Measurements from ENCODE around the gene CGB3.

Gene CGB3

DNA sequence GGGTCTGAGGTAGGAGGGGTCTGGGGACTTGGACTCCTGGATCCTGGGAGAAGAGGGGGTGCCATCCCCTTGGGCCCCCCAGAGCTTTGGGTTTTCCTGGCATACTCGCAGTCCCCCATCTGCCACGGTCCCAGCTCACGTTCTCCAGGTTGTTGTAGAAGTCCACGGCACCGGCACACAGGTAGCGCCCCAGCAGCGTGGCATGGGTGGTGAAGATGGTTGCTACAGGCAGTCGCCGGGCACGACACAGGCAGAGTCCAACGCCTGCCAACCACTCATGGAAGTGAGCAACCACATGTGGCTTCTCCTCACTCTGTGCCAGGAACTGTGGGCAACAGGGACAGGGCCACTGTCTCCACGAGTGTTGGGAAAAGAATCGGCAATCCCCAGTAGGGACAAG is 38.4 kb downstream of the CGB3 start:
- no peak for DNase-seq

DNA sequence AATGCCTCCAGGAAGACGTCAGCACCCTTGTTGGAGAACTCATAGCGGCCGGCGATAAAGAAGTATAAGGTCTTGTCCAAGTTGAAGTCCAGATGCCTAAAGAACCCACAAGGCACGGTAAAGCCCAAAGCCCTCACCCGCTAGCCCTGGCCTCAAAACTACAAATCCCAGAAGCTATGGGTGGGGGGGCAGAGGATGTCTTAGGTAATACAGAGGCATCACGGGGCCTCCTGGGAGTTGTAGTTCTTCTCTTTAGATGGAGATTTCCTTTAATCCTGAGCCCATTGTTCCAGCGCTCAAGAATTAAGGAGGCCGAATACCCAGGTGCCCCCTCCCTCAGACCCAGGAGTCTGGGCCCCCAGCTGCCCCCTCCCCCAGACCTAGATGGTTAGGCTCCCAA is 41.9 kb downstream of the CGB3 start:
- no peak for DNase-seq

DNA sequence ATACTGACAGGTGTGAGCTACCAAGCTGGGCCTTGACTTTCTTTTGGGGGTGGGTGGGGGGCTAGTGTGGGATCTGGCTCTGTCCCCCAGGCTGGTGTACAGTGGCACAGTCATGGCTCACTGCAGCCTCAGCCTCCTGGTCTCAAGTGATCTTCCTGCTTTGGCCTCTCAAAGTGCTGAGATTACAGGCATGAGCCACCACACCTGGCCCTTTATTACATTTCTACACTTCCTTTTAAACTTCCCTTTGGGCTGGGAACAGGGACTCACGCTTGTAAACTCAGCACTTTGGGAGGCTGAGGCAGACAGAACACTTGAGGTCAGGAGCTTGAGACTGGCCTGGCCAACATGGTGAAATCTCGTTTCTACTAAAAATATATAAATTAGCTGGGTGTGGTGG is 47.1 kb downstream of the CGB3 start:
- no peak for DNase-seq

DNA sequence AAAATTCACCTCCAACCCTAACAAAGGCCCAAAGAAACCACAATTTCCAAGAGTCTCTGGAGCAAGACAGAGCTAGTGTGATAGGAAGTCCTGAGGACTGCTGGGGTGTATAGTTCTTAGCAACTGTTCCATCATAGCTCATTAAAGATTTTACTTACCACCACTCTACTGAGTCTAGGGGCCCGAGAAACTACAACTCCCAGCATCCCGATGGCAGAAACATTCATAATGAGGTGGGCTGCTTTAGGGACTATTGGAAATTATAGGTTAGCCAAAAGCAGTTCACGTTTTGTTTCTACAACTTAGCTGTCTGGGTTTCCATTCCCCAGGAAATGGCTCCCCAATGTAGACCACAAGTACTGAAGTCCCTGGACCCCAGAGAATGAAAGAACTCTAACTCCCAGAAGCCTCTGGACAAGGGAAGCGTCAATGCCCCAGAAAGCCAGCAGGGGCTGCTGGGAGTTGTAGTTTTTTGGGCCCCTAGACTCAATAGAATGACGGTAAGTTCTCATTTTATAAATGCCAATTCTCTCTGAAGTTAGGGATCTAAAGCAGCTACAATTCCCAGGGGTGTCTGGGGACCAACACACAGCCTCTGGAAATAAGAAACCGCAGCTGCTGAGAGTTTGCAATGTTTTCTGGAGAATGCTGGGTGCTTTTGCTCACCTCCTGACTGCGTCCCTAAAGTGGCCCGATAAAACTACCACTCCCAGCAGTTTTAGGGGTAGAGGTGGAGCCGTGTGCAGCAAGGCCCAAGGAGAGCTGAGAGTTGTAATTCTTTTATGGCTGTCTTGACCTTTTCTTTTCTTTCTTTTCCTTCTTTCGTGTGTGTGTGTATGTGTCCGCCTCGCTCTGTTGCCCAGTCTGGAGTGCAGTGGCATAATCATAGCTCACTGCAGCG is 47.9 kb downstream of the CGB3 start:
- no peak for DNase-seq
